HFF-Myc (cell line): ENCODE data around the gene GNG13.

Experiments used
- DNase-seq: peaks from one replicate; pipeline ENCODE4 v3.0.0-alpha.2; 2011; ENCODE audit warnings: low read depth; ENCODE audit errors: extremely low read depth
- H3K4me3 ChIP-seq: replicated peaks from 2 replicates; pipeline ENCODE4 v1.5.1; 2011; ENCODE audit warnings: low read depth, mild to moderate bottlenecking, control low read depth, low read length
- TF ChIP-seq, protein P1 (sequence below): IDR thresholded peaks from 2 replicates; pipeline ENCODE4 v1.5.1; 2012; ENCODE audit warnings: mild to moderate bottlenecking, low read depth, low read length, control low read depth; ENCODE audit errors: missing control alignments

Gene GNG13

DNA sequence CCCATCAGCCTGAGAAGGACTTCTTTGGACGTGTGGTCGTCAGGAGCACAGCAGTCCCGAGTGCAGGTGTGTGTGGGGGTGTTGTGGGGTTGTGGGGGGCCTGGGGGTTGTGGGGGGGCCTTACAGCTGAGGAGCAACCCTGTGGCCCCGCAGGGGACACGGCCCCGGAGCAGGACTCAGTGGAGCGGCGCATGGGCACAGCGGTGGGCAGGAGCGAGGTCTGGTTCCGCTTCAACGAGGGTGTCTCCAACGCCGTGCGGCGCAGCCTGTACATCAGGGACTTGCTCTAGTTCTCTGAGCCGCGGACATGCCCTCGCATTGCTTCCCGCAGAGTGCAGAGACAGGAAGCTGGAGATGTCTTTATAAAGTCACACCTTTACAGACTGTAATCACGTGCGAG is 2.8 kb downstream of the GNG13 start:
- TF ChIP-seq, protein P1, sequence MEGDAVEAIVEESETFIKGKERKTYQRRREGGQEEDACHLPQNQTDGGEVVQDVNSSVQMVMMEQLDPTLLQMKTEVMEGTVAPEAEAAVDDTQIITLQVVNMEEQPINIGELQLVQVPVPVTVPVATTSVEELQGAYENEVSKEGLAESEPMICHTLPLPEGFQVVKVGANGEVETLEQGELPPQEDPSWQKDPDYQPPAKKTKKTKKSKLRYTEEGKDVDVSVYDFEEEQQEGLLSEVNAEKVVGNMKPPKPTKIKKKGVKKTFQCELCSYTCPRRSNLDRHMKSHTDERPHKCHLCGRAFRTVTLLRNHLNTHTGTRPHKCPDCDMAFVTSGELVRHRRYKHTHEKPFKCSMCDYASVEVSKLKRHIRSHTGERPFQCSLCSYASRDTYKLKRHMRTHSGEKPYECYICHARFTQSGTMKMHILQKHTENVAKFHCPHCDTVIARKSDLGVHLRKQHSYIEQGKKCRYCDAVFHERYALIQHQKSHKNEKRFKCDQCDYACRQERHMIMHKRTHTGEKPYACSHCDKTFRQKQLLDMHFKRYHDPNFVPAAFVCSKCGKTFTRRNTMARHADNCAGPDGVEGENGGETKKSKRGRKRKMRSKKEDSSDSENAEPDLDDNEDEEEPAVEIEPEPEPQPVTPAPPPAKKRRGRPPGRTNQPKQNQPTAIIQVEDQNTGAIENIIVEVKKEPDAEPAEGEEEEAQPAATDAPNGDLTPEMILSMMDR: no peak
- DNase-seq: no peak
- H3K4me3 ChIP-seq: no peak overlapping the region

DNA sequence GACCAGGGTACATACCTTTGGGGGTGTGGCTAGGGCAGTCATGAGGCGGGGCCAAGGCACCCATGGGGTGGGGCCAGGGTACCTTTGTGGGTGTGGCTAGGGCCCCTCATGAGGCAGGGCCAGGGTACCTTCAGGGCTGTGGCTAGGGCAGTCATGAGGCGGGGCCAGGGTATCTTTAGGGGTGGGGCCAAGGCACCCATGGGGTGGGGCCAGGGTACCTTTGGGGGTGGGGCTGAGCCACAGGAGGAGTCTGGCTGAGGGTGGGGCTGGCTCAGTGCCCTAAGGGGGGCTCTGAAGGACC is 3.5 kb downstream of the GNG13 start:
- TF ChIP-seq, protein P1: no peak
- no peak for DNase-seq
- no peak overlapping the region for H3K4me3 ChIP-seq

DNA sequence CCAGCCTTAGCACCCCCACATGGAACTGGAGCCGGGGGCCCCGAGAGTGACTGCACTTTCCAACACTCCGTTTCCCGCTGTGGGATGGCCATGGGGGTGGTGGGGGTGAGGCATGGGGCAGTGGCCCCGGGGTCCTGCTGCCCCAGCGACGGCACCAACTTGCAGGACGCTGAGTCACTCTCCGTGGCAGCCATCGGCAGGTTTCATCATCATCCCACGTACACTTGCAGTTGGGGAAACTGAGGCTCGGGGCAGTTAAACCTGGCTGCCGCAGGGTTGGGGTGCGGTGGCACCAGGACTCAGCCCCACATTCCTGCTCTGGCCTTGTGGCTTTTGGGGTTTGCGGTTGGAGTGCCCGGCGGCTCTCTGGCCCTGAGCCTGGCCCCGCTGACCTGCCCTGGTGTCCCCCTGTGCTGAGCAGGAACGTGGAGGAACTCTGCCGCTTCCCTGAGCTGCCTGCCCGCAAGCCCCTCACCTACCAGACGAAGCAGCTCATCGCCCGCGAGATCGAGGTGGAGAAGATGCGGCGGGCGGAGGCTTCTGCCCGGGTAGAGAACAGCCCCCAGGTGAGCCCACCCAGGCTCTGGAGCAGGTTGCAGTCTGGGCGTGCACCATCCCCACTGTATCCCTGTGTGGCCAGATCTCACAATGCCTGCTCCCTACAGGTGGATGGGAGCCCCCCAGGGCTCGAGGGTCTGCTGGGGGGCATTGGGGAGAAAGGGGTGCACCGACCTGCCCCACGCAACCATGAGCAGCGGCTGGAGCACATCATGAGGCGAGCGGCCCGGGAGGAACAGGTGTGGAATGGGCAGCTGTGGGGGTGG is 4.0 kb downstream of the GNG13 start:
- no peak for DNase-seq
- TF ChIP-seq, protein P1: no peak
- no peak overlapping the region for H3K4me3 ChIP-seq

DNA sequence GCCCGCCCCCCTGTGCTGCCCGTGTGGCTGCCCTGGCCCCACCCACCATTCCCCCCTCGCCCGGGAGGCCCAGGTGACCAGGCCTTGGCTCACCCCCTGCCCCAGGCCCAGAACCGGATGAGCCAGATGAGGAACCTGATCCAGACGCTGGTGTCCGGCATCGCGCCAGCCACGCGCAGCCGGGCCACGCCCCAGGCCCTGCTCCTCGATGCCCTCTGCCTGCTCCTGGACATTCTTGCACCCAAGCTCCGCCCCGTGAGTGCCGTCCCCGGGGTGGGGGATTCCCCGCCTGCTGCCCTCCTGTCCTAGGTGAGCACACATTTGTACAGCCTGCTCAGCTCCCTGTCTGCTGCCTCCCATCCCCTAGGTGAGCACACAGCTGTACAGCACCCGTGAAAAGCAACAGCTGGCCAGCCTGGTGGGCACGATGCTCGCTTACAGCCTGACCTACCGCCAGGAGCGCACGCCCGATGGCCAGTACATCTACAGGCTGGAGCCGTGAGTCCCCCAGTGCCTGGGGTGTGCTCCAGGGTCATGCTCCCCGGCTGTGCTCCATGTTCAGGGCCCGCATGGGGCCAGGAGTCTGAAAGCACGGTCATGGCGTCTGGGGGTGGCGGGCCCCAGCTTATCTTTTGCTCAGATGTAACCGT is 4.8 kb downstream of the GNG13 start:
- TF ChIP-seq, protein P1: no peak
- H3K4me3 ChIP-seq: no peak overlapping the region
- DNase-seq: no peak

DNA sequence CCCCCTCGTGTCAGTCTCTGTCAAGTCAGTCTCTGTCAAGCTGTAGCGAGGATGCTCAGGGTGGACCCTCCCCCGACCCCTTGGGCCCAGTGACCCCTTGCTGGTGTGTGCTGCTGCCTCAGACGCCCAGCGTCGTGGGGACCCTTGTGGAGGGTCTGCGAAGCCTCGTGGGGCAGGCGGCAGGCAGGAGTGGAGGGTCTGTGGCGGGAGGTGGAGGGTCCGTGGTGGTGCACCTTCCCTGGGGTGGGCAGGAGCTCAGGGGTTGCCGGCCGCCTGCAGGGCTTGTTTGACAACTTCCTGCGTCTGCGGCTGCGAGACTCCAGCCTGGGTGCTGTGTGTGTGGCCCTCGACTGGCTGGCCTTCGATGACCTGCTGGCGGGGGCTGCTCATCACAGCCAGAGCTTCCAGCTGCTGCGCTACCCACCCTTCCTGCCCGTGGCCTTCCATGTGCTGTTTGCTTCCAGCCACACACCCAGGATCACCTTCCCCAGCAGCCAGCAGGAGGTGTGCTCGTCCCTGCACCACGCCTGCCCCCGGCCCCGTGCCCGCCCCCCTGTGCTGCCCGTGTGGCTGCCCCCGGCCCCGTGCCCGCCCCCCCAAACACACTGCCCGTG is 5.6 kb downstream of the GNG13 start:
- DNase-seq: no peak
- no peak overlapping the region for H3K4me3 ChIP-seq
- TF ChIP-seq, protein P1: no peak

DNA sequence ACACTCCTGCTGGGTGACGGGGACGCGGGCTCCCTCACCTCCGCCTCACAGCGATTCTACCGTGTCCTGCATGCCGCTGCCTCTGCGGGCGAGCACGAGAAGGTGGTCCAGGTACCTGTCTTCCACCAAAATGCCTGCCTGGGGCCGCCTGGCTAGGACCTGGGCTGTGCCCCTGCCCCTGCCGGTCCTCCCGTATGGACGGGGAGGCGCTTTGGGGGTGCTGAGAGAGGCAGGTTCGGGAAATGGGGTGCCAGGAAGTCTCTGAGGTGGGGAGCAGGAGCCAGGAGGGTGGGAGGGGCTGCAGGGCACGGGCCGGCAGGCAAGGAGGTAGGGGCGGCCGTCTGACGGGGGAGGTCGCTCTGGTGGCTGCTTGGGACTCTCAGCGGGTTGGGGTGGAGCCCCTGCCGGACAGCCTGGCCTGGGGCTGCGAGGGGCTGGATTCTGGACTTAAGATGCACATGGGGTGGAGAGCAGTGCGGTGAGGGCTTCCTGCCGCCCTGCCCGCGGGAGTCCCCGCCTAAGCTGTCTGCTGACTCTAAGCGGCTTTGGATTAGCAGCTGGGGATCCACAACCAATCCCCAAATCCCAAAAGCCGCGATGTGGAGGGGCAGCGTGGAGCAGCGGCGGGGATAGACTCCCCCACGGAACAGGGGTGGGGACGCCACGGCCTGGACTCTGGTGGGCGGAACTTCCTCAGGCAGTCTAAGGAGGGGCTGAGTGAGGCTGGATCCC is 6.3 kb downstream of the GNG13 start:
- no peak for DNase-seq
- TF ChIP-seq, protein P1: no peak
- no peak overlapping the region for H3K4me3 ChIP-seq
